SK-N-SH (cell line): ENCODE data around the gene TIMM23.
"Not testable (repeated sequence)": the region's sequence is repeated elsewhere in the genome, so short reads cannot be mapped to it uniquely, and the experiment has no call there.

Experiments used
- CTCF ChIP-seq: fragments of 200-600 bp; sonication (generic); IDR thresholded peaks from 2 replicates; pipeline ENCODE4 v1.6.1; 2017; ENCODE audit warnings: antibody characterized with exemption, mild to moderate bottlenecking, moderate library complexity
- FOSL2 ChIP-seq: IDR thresholded peaks from 2 replicates; pipeline ENCODE4 v1.4.0; 2012; ENCODE audit warnings: low read depth, mild to moderate bottlenecking, moderate library complexity, borderline replicate concordance
- JUND ChIP-seq: IDR thresholded peaks from 2 replicates; pipeline ENCODE4 v1.4.0; 2012
- MAX ChIP-seq: IDR thresholded peaks from 2 replicates; pipeline ENCODE4 v1.4.0; 2012; ENCODE audit warnings: low read depth
- MXI1 ChIP-seq: IDR thresholded peaks from 2 replicates; pipeline ENCODE4 v1.6.1; 2012; ENCODE audit warnings: mild to moderate bottlenecking, low read depth, low read length, improper control_type of control experiment
- SMC3 ChIP-seq: IDR thresholded peaks from 2 replicates; pipeline ENCODE4 v1.6.1; 2012; ENCODE audit warnings: low read depth, low read length, improper control_type of control experiment
- USF2 ChIP-seq: fragments of 150-350 bp; IDR thresholded peaks from 2 replicates; pipeline ENCODE4 v1.6.1; 2017; ENCODE audit warnings: antibody characterized with exemption, low read length, low read depth, borderline replicate concordance

GRCh38 chr10:45971742-45972105, 565 bp upstream of the TIMM23 start:
- not testable (repeated sequence) for TF ChIP-seq MAX, CTCF, FOSL2, MXI1, USF2, JUND, SMC3
